ENCODE measurements around the gene NNT. TPM values are rescaled to one million over a fixed set of nuclear protein-coding genes. Genes with fewer than 3 reads are reported as not detected.

Gene NNT
- polyA plus RNA-seq, 1 donor (not counting 4 experiments of a cell fraction or from before 2014, with no cell fraction given): 23.3 TPM

- Histone ChIP-seq H3K27ac (ENCODE audit: control insufficient read depth, insufficient read depth, low read length) (no peak overlapping the region), H3K27me3 (ENCODE audit: control insufficient read depth, extremely low read depth, insufficient read depth, low read length) (no peaks in the 10 kb centered on the region), H4K20me1 (ENCODE audit: control insufficient read depth, extremely low read depth, insufficient read depth, low read length) (no peaks in the 10 kb centered on the region), H3K9me3 (ENCODE audit: control insufficient read depth, low read depth, low read length) (no peaks in the 10 kb centered on the region), H3K9me1 (ENCODE audit: control insufficient read depth, extremely low read depth, insufficient read depth, low read length) (no peaks in the 10 kb centered on the region), H3K4me1 (ENCODE audit: control insufficient read depth, extremely low read depth, insufficient read depth, low read length) (no peaks in the 10 kb centered on the region), H3K79me2 (ENCODE audit: control insufficient read depth, insufficient read depth, low read length) (no peaks in the 10 kb centered on the region), H3K9ac (ENCODE audit: control insufficient read depth, extremely low read depth, insufficient read depth, low read length) (no peak overlapping the region), H3K4me3 (ENCODE audit: control insufficient read depth in 2 of 3, extremely low read depth in 1 of 3, insufficient read depth in 2 of 3, low read depth in 1 of 3, low read length in 3 of 3) (no peak overlapping the region), H3K36me3 (ENCODE audit: control insufficient read depth in 2 of 2, extremely low read depth in 1 of 2, insufficient read depth in 2 of 2, low read length in 2 of 2) (no peaks in the 10 kb centered on the region), H3K4me2 (ENCODE audit: control insufficient read depth, extremely low read depth, insufficient read depth, low read depth, low read length) (no peak overlapping the region), H2AFZ (ENCODE audit: control insufficient read depth, low read length) (no peak overlapping the region)
- dilution Hi-C loops (cut with MboI; ENCODE audit: extremely low pct_ligation_motif_present, low sequenced_read_pairs): no loop called here
- FAIRE-seq (no peak), DNase-seq (ENCODE audit: low read depth, low spot score) (no peak)
- TF ChIP-seq EZH2 (IDR thresholded peaks at IDR 0.05; ENCODE audit: low read length): no peak
- TF ChIP-seq CTCF (optimal IDR thresholded peaks at IDR 0.05 in 1 of 3, IDR thresholded peaks at IDR 0.05 in 1 of 3, conservative IDR thresholded peaks at IDR 0.05 in 1 of 3; ENCODE audit: extremely low read depth in 1 of 3, insufficient read depth in 2 of 3, low read length in 3 of 3): no peak
These were observed 14.1 kb upstream of the NNT start for GRCh38 chr5:43588842-43589241.

GRCh38 chr5:43589310-43589709 lies 13.7 kb upstream of the NNT start:
- Histone ChIP-seq H3K4me3 (ENCODE audit: control insufficient read depth in 2 of 3, extremely low read depth in 1 of 3, insufficient read depth in 2 of 3, low read depth in 1 of 3, low read length in 3 of 3) (no peak overlapping the region), H3K9ac (ENCODE audit: control insufficient read depth, extremely low read depth, insufficient read depth, low read length) (no peak overlapping the region), H3K27ac (ENCODE audit: control insufficient read depth, insufficient read depth, low read length) (no peak overlapping the region), H4K20me1 (ENCODE audit: control insufficient read depth, extremely low read depth, insufficient read depth, low read length) (no peaks in the 10 kb centered on the region), H3K36me3 (ENCODE audit: control insufficient read depth in 2 of 2, extremely low read depth in 1 of 2, insufficient read depth in 2 of 2, low read length in 2 of 2) (no peaks in the 10 kb centered on the region), H3K79me2 (ENCODE audit: control insufficient read depth, insufficient read depth, low read length) (no peaks in the 10 kb centered on the region), H3K27me3 (ENCODE audit: control insufficient read depth, extremely low read depth, insufficient read depth, low read length) (no peaks in the 10 kb centered on the region), H3K4me2 (ENCODE audit: control insufficient read depth, extremely low read depth, insufficient read depth, low read depth, low read length) (no peak overlapping the region), H3K9me3 (ENCODE audit: control insufficient read depth, low read depth, low read length) (no peaks in the 10 kb centered on the region), H3K9me1 (ENCODE audit: control insufficient read depth, extremely low read depth, insufficient read depth, low read length) (no peaks in the 10 kb centered on the region), H3K4me1 (ENCODE audit: control insufficient read depth, extremely low read depth, insufficient read depth, low read length) (no peaks in the 10 kb centered on the region), H2AFZ (ENCODE audit: control insufficient read depth, low read length) (no peak overlapping the region)
- no peak for FAIRE-seq
- TF ChIP-seq CTCF (optimal IDR thresholded peaks at IDR 0.05 in 1 of 3, IDR thresholded peaks at IDR 0.05 in 1 of 3, conservative IDR thresholded peaks at IDR 0.05 in 1 of 3; ENCODE audit: extremely low read depth in 1 of 3, insufficient read depth in 2 of 3, low read length in 3 of 3): no peak
- TF ChIP-seq EZH2 (IDR thresholded peaks at IDR 0.05; ENCODE audit: low read length): no peak
- no peak for DNase-seq (ENCODE audit: low read depth, low spot score)
- dilution Hi-C loops (cut with MboI; ENCODE audit: extremely low pct_ligation_motif_present, low sequenced_read_pairs): no loop called here

All from keratinocyte (primary cell).